HepG2 (cell line): ENCODE results near the gene GPR25. TPM values are rescaled to one million over a fixed set of nuclear protein-coding genes. Genes with fewer than 3 reads are reported as not detected.
A peak's percentile ranks its signal among the peaks of the same experiment; 100 is the strongest.

Experiments used
- BORCS8-MEF2B ChIP-seq: sonication (generic); formaldehyde crosslinking; IDR thresholded peaks from 2 replicates; pipeline ENCODE4 v1.8.0; 2022; ENCODE audit warnings: mild to moderate bottlenecking, missing genetic modification reagents
- CSRNP1 ChIP-seq: sonication (generic); formaldehyde crosslinking; IDR thresholded peaks from 2 replicates; pipeline ENCODE4 v1.8.1; 2023; ENCODE audit warnings: mild to moderate bottlenecking, missing genetic modification reagents
- FLYWCH1 ChIP-seq: sonication (generic); formaldehyde crosslinking; IDR thresholded peaks from 2 replicates; pipeline ENCODE4 v1.8.1; 2023; ENCODE audit warnings: mild to moderate bottlenecking, missing genetic modification reagents
- HNF1A ChIP-seq, 2 experiments: sonication (generic) in 1 of 2; formaldehyde crosslinking in 1 of 2; IDR thresholded peaks; 2 replicates each; pipeline versions ENCODE4 v1.4.0 to v1.6.1; 2016 to 2020; ENCODE audit warnings: borderline replicate concordance in 1 of 2, low read depth in 1 of 2, mild to moderate bottlenecking in 1 of 2, missing genetic modification reagents in 1 of 2
- NAIF1 ChIP-seq: sonication (generic); formaldehyde crosslinking; IDR thresholded peaks from 2 replicates; pipeline ENCODE4 v1.5.0; 2020; ENCODE audit warnings: mild to moderate bottlenecking, missing genetic modification reagents, borderline replicate concordance
- NKX3-1 ChIP-seq: sonication (generic); formaldehyde crosslinking; IDR thresholded peaks from 2 replicates; pipeline ENCODE4 v1.5.0; 2020; ENCODE audit warnings: missing genetic modification reagents
- PITX1 ChIP-seq: sonication (generic); formaldehyde crosslinking; IDR thresholded peaks from 2 replicates; pipeline ENCODE4 v1.5.1; 2020; ENCODE audit warnings: mild to moderate bottlenecking, missing genetic modification reagents
- SKIL ChIP-seq: sonication (generic); formaldehyde crosslinking; IDR thresholded peaks from 2 replicates; pipeline ENCODE4 v1.8.0; 2022; ENCODE audit warnings: missing genetic modification reagents, mild to moderate bottlenecking, moderate library complexity, borderline replicate concordance
- TARDBP ChIP-seq: sonication (generic); formaldehyde crosslinking; IDR thresholded peaks from 2 replicates; pipeline ENCODE4 v1.8.0; 2022; ENCODE audit warnings: mild to moderate bottlenecking, missing genetic modification reagents
- ZBTB8A ChIP-seq: sonication (generic); formaldehyde crosslinking; IDR thresholded peaks from 2 replicates; pipeline ENCODE4 v1.4.0; 2020; ENCODE audit warnings: mild to moderate bottlenecking, low read depth, missing genetic modification reagents, borderline replicate concordance
- ZFP41 ChIP-seq: sonication (generic); formaldehyde crosslinking; IDR thresholded peaks from 2 replicates; pipeline ENCODE4 v1.4.0; 2020; ENCODE audit warnings: mild to moderate bottlenecking, missing genetic modification reagents, borderline replicate concordance
- ZNF24 ChIP-seq: fragments of 450-650 bp; IDR thresholded peaks from 2 replicates; pipeline ENCODE4 v1.6.1; 2017; ENCODE audit warnings: antibody characterized with exemption, mild to moderate bottlenecking
- ZNF354B ChIP-seq: sonication (generic); formaldehyde crosslinking; IDR thresholded peaks from 2 replicates; pipeline ENCODE4 v1.8.0; 2022; ENCODE audit warnings: mild to moderate bottlenecking, missing genetic modification reagents
- ZNF598 ChIP-seq: sonication (generic); formaldehyde crosslinking; IDR thresholded peaks from 2 replicates; pipeline ENCODE4 v1.5.1; 2020; ENCODE audit warnings: mild to moderate bottlenecking, missing genetic modification reagents, borderline replicate concordance
- ZNF607 ChIP-seq: sonication (generic); formaldehyde crosslinking; IDR thresholded peaks from 2 replicates; pipeline ENCODE4 v1.5.1; 2020; ENCODE audit warnings: missing genetic modification reagents, mild to moderate bottlenecking, borderline replicate concordance
- ZNF678 ChIP-seq: sonication (generic); formaldehyde crosslinking; IDR thresholded peaks from 2 replicates; pipeline ENCODE4 v1.4.0; 2020; ENCODE audit warnings: mild to moderate bottlenecking, missing genetic modification reagents
- ZNF724P ChIP-seq: sonication (generic); formaldehyde crosslinking; IDR thresholded peaks from 2 replicates; pipeline ENCODE4 v1.8.0; 2022; ENCODE audit warnings: missing genetic modification reagents, borderline replicate concordance
- ZNF749 ChIP-seq: sonication (generic); formaldehyde crosslinking; IDR thresholded peaks from 2 replicates; pipeline ENCODE4 v1.8.0; 2022; ENCODE audit warnings: mild to moderate bottlenecking, missing genetic modification reagents, moderate library complexity, borderline replicate concordance
- ZNF883 ChIP-seq: sonication (generic); formaldehyde crosslinking; IDR thresholded peaks from 2 replicates; pipeline ENCODE4 v1.5.1; 2020; ENCODE audit warnings: mild to moderate bottlenecking, missing genetic modification reagents; ENCODE audit errors: not compliant biosample characterization
- polyA plus RNA-seq, 8 experiments: library from polyadenylated mRNA; depleted of rRNA in 3 of 8; stranded (reverse) in 7 of 8; unstranded in 1 of 8; fragments of >200 nt; fragmentation: Illumina TruSeq in 4 of 8; extraction: Trizol in 4 of 8; gene quantifications; 2 replicates each; pipeline versions ENCODE4 v1.2.1 to v1.2.3, GENCODE V29; 2011 to 2016; ENCODE audit warnings: low read depth in 4 of 8, missing spikeins in 1 of 8, mixed read lengths in 1 of 8; ENCODE audit not compliant: insufficient read depth in 1 of 8
- total RNA-seq, 5 experiments: library from RNA; depleted of rRNA; stranded (reverse); fragments of >200 nt; fragmentation: Illumina TruSeq; extraction: Trizol; gene quantifications; 2 replicates each; pipeline ENCODE4 v1.2.3, GENCODE V29; 2016; ENCODE audit warnings: low read depth in 1 of 5

The GPR25 gene
- total and polyA plus RNA-seq, 2 of the 13 experiments (the other 11 are each of a cell fraction or from before 2014, with no cell fraction given) = not detected

- TF ChIP-seq ZNF749 (CRISPR knock-in tag) (no peak), FLYWCH1 (CRISPR knock-in tag) (no peak), ZNF883 (CRISPR knock-in tag) (no peak), ZNF354B (CRISPR knock-in tag) (no peak), ZNF678 (CRISPR knock-in tag) (no peak), ZBTB8A (CRISPR knock-in tag) (0 out of 2 replicates have a peak, but pooled peaks have one; percentile 48), ZNF724P (CRISPR knock-in tag) (0 out of 2 replicates have a peak, but pooled peaks have one; percentile 11), TARDBP (CRISPR knock-in tag) (peak; percentile 37; the same call in 1 of the 2 replicates), PITX1 (no peak; the same call in 1 of the 2 replicates), BORCS8-MEF2B (CRISPR knock-in tag) (peak; percentile 16; the same call in 1 of the 2 replicates), ZFP41 (CRISPR knock-in tag) (no peak), SKIL (0 out of 2 replicates have a peak, but pooled peaks have one; percentile 16), HNF1A (IDR thresholded peaks at IDR 0.05; ENCODE audit: low read depth) (no peak), HNF1A (CRISPR knock-in tag; IDR thresholded peaks at IDR 0.05; ENCODE audit: borderline replicate concordance) (no peak), NKX3-1 (peak; percentile 45; the same call in 1 of the 2 replicates), ZNF24 (peak; percentile 96), ZNF607 (CRISPR knock-in tag) (peak; percentile 65), CSRNP1 (no peak), ZNF598 (CRISPR knock-in tag) (no peak; the same call in 1 of the 2 replicates), NAIF1 (CRISPR knock-in tag) (no peak)
These were observed 18.3 kb downstream of the GPR25 start (continued) for GRCh38 chr1:200890818-200891773.
